LNCaP clone FGC (cell line): ENCODE data around the gene PWWP2A.

ENCODE experiments used
- DNase-seq: peaks from one replicate; pipeline ENCODE4 v3.0.0-alpha.2; 2011; ENCODE audit warnings: low read depth
- H3K4me3 ChIP-seq: 2 replicates; pipeline ENCODE4 v1.5.1; 2011; ENCODE audit warnings: mild to moderate bottlenecking, low read depth, low read length, control low read depth
- CTCF ChIP-seq: IDR thresholded peaks from 2 replicates; pipeline ENCODE4 v1.5.1; 2012; ENCODE audit warnings: mild to moderate bottlenecking; ENCODE audit not compliant: control insufficient read depth, insufficient read depth; ENCODE audit errors: extremely low read depth

The PWWP2A gene

GRCh38 chr5:160044967-160045366 lies 74.3 kb downstream of the PWWP2A start:
- H3K4me3 ChIP-seq: no peak overlapping the region
- DNase-seq: no peak
- no peak for TF ChIP-seq CTCF

- TF ChIP-seq CTCF: no peak
- no peak for DNase-seq
- H3K4me3 ChIP-seq: no peak overlapping the region
Observed at GRCh38 chr5:160044391-160044804, 74.9 kb downstream of the PWWP2A start.

- DNase-seq: no peak
- no peak for TF ChIP-seq CTCF
- H3K4me3 ChIP-seq: no peak overlapping the region
Observed at GRCh38 chr5:160042671-160043070, 76.6 kb downstream of the PWWP2A start.
